CD1c-positive myeloid dendritic cell (primary cell): Measurements from ENCODE around the gene CELF5.
A peak's percentile ranks its signal among the peaks of the same experiment; 100 is the strongest.
"Not testable (repeated sequence)": the region's sequence is repeated elsewhere in the genome, so short reads cannot be mapped to it uniquely, and the experiment has no call there.

Source experiments
- DNase-seq: peaks from one replicate; pipeline ENCODE4 v3.0.0-alpha.2; 2016; ENCODE audit errors: extremely low spot score

CELF5 gene

GRCh38 chr19:3207461-3208242, 16.8 kb upstream of the CELF5 start:
- DNase-seq = no peak

GRCh38 chr19:3208317-3209207, 15.9 kb upstream of the CELF5 start:
- DNase-seq = no peak

- DNase-seq = peak; percentile 66
Observed at GRCh38 chr19:3210347-3211017, 14.0 kb upstream of the CELF5 start.

GRCh38 chr19:3211191-3211590, 13.3 kb upstream of the CELF5 start:
- no peak for DNase-seq

GRCh38 chr19:3213159-3213558, 11.3 kb upstream of the CELF5 start:
- no peak for DNase-seq

GRCh38 chr19:3216874-3217273, 7.6 kb upstream of the CELF5 start:
- DNase-seq = no peak

- DNase-seq = no peak
Observed at GRCh38 chr19:3220576-3220975, 3.9 kb upstream of the CELF5 start.

GRCh38 chr19:3221576-3221975, 2.9 kb upstream of the CELF5 start:
- not testable (repeated sequence) for DNase-seq

GRCh38 chr19:3222709-3223108, 1.8 kb upstream of the CELF5 start:
- no peak for DNase-seq

GRCh38 chr19:3225169-3225485, 666 bp downstream of the CELF5 start:
- no peak for DNase-seq

- no peak for DNase-seq
Observed at GRCh38 chr19:3225677-3226093, 1.2 kb downstream of the CELF5 start.

- no peak for DNase-seq
Observed at GRCh38 chr19:3227054-3227626, 2.7 kb downstream of the CELF5 start.

GRCh38 chr19:3229346-3229743, 4.9 kb downstream of the CELF5 start:
- DNase-seq = no peak

GRCh38 chr19:3229888-3230496, 5.5 kb downstream of the CELF5 start:
- no peak for DNase-seq

GRCh38 chr19:3231288-3231687, 6.8 kb downstream of the CELF5 start:
- no peak for DNase-seq

- no peak for DNase-seq
Observed at GRCh38 chr19:3233116-3233515, 8.7 kb downstream of the CELF5 start.

- DNase-seq = no peak
Observed at GRCh38 chr19:3233831-3234230, 9.4 kb downstream of the CELF5 start.

GRCh38 chr19:3234800-3235199, 10.3 kb downstream of the CELF5 start:
- no peak for DNase-seq

GRCh38 chr19:3235604-3236003, 11.1 kb downstream of the CELF5 start:
- DNase-seq = not testable (repeated sequence)

- no peak for DNase-seq
Observed at GRCh38 chr19:3236272-3236671, 11.8 kb downstream of the CELF5 start.

GRCh38 chr19:3238066-3238561, 13.7 kb downstream of the CELF5 start:
- no peak for DNase-seq

GRCh38 chr19:3239367-3239766, 14.9 kb downstream of the CELF5 start:
- no peak for DNase-seq
